ENCODE measurements around the gene MMADHC.
"Not testable (repeated sequence)": the region's sequence is repeated elsewhere in the genome, so short reads cannot be mapped to it uniquely, and the experiment has no call there.

Gene MMADHC

GRCh38 chr2:149594411-149594810 is 6.8 kb upstream of the MMADHC start:
- DNase-seq = no peak

DNA sequence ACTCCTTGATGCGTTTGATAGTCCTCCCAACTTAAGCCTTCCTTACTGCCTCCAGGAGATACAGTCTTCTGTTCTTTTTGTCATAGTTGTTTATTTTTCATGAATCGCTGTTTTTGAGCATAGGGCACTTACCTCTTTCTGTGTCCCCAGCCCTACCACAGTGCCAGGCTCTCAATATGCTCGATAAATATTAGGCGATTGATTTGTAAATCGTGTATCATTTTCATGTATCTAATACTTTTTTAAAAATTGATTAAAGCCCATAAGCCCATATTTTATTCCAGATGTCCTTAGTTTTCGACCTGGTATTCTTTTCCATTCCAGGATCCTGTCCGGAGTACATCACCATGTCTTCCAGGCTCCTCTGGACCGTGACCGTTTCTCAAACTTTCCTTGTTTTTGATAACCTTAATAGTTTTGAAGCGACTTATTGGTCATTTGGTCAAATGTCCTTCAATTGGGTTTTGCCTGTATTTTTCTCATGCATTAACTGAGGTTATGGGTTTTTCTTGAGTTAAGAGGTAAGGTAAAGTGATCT is 444 bp upstream of the MMADHC start:
- DNase-seq = no peak

GRCh38 chr2:149586898-149587219 is 716 bp downstream of the MMADHC start:
- DNase-seq = no peak

- no peak for DNase-seq
These were observed 1.5 kb downstream of the MMADHC start for GRCh38 chr2:149586063-149586462.

- no peak for DNase-seq
These were observed 2.2 kb downstream of the MMADHC start for GRCh38 chr2:149585166-149585885.

GRCh38 chr2:149579972-149580882 is 7.3 kb downstream of the MMADHC start:
- no peak for DNase-seq

DNA sequence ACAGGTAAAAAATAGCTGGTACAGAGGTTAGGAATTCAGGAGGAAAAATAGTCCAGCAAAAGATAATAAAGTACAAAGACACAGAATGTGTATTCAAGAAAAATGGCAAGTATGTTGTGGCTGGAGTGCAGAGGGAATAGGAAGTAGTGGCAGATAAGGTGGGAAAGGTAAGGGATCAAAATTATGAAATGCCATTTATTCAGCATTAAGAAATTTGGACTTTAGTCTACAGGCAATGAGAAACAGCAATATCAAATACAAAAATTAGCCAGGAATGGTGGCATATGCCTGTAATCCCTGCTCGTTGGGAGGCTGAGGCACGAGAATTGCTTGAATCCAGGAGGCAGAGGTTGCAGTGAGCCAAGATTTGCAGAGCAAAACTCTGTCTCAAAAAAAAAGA is 10.3 kb downstream of the MMADHC start:
- DNase-seq = no peak

- no peak for DNase-seq
These were observed 11.8 kb downstream of the MMADHC start for GRCh38 chr2:149575752-149576151.

- no peak for DNase-seq
These were observed 12.3 kb downstream of the MMADHC start for GRCh38 chr2:149575277-149575676.

GRCh38 chr2:149573760-149574159 is 13.8 kb downstream of the MMADHC start:
- DNase-seq = no peak

- no peak for DNase-seq
These were observed 15.2 kb downstream of the MMADHC start for GRCh38 chr2:149572102-149572953.

GRCh38 chr2:149568138-149568537 is 19.4 kb downstream of the MMADHC start:
- no peak for DNase-seq

DNA sequence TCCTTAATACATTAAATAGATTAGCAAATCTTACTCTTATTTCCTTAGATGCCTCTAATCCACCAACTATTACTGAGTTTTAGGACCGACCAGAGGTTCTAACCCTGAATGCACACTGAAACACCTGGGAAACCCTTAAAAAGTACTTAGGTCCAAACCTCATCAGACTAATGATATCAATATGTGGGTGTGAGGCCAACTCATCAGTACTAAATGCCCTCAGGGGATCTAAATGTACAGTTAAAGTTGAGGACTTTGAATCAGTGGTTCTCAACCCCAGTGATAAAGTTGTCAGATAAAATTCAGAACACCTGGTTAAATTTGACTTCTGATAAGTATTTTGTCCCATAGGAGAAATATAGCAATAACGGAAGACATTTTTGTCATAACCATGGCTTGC is 20.9 kb downstream of the MMADHC start:
- DNase-seq = no peak

GRCh38 chr2:149565625-149566024 is 21.9 kb downstream of the MMADHC start:
- DNase-seq = not testable (repeated sequence)

DNA sequence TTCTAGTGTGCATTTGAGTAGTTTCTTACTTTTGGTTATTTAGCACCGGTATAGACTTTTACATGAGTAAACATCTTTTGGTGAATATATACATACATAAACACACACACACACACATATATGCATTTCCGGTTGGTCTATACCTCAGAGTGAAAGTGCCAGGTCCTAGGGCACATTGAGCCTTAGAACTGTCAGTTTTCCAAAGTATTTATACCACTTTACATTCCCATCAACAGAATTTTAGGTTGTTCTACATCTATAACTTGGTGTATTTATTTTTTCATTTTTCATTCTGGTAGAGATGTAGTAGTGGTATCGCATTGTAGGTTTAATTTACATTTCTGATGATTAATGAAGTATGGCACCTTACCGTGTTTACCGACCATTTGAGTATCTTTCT is 22.6 kb downstream of the MMADHC start:
- no peak for DNase-seq

DNA sequence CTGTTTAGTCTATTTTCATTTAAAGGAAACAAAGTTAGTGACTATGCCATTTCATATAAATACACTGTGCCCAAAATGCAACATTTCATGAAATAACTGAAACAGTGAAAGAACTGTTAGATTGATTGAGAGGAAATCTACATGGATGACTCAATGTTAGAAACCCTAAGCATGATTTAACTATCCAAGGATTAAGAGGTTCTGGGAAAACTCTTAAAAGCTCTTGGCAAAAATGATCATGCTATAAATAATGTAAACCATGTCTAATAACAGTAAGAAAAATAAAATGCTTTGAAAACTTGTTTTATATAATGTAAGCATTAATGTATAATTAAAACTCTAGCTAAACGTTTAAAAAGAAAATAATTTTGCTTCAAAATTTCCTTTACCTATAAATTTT is 23.5 kb downstream of the MMADHC start:
- no peak for DNase-seq

DNA sequence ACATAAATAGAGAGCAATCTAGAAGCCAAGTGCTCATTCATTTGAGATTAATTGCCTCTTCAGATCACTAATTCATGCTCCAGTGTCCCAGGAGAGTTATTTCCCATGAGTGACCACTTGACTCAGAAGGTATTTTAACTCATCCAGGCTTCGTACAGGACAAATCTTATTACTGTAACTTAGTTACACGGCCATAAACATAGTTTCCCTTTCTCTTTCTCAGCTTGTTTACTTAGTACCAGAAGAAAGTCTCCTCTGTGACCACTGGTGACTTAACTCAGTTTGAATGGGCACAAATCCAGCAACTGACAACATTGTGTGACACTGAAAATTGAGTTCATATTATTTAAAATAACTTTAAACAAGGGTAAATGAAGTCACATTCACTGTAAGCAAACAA is 25.3 kb downstream of the MMADHC start:
- peak; percentile 37 for DNase-seq

- peak; percentile 61 for DNase-seq
These were observed 26.2 kb downstream of the MMADHC start for GRCh38 chr2:149561309-149561926.

GRCh38 chr2:149559341-149560068 is 28.1 kb downstream of the MMADHC start:
- no peak for DNase-seq

- no peak for DNase-seq
These were observed 31.1 kb downstream of the MMADHC start for GRCh38 chr2:149556452-149556851.

GRCh38 chr2:149552830-149553229 is 34.7 kb downstream of the MMADHC start:
- DNase-seq = no peak

- no peak for DNase-seq
These were observed 35.3 kb downstream of the MMADHC start for GRCh38 chr2:149552226-149552625.

All from NCI-H345 (cell line).